ENCODE results near the gene LHFPL2. TPM values are rescaled to one million over a fixed set of nuclear protein-coding genes. Genes with fewer than 3 reads are reported as not detected.

The LHFPL2 gene
- total RNA-seq, 1 experiment from 2014 or later = 17.9 TPM

DNA sequence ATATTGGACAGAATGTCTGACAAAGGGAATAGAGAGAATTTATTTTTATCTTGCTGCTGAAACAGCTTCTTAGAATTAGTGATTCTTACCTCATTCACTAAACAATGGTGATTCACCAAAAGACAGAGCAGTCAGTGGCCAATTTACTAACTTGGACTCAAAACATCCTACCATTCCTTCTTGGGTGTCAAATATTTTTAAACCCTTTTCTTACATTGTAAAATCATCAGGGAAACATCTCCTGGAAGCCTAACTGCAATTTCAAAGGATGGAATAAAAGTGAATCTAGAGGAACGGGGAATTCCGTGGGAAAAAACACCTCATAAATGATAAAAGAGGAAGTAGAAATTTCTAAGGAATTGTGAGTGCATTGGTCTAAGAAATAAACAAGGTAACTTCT is 97.7 kb downstream of the LHFPL2 start:
- H3K9me3 ChIP-seq (ENCODE audit: control insufficient read depth in 1 of 2, insufficient read depth in 1 of 2, low read depth in 1 of 2, low read length in 2 of 2) = no peaks in the 10 kb centered on the region
- POLR2A ChIA-PET = no interaction called here
- H3K9ac ChIP-seq (ENCODE audit: low read length) = no peak overlapping the region
- no peak overlapping the region for H2AFZ ChIP-seq (ENCODE audit: low read depth, low read length, poor library complexity, severe bottlenecking)
- no peak for ATAC-seq
- no peak overlapping the region for H3K27ac ChIP-seq (ENCODE audit: low read depth, low read length)
- H3K79me2 ChIP-seq (ENCODE audit: insufficient read depth, low read length) = no peaks in the 10 kb centered on the region
- RAD21 ChIA-PET (ENCODE audit: low non-redundant PET in 1 of 2, low total read pairs in 2 of 2, uncharacterized antibody in 2 of 2, unreplicated experiment in 2 of 2) = no interaction called here
- intact Hi-C loops (cut with micrococcal nuclease) = no loop called here
- no peak for TF ChIP-seq CEBPB (IDR thresholded peaks at IDR 0.05; ENCODE audit: low read depth)
- TF ChIP-seq, protein P1, sequence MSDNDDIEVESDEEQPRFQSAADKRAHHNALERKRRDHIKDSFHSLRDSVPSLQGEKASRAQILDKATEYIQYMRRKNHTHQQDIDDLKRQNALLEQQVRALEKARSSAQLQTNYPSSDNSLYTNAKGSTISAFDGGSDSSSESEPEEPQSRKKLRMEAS (IDR thresholded peaks at IDR 0.05) = no peak
- TF ChIP-seq CBX3 (IDR thresholded peaks at IDR 0.05; ENCODE audit: low read depth) = no peak
- no peak for TF ChIP-seq RAD21 (IDR thresholded peaks at IDR 0.05; ENCODE audit: low read depth)
- no peak for TF ChIP-seq EZH2phosphoT487 (IDR thresholded peaks at IDR 0.05; ENCODE audit: borderline replicate concordance)
- TF ChIP-seq POLR2AphosphoS5 (IDR thresholded peaks at IDR 0.05; ENCODE audit: low read depth, low read length) = no peak
- TF ChIP-seq SP1 (IDR thresholded peaks at IDR 0.05; ENCODE audit: low read depth) = no peak
- no peak for TF ChIP-seq SIN3A (IDR thresholded peaks at IDR 0.05; ENCODE audit: low read depth)
- TF ChIP-seq, protein P2, sequence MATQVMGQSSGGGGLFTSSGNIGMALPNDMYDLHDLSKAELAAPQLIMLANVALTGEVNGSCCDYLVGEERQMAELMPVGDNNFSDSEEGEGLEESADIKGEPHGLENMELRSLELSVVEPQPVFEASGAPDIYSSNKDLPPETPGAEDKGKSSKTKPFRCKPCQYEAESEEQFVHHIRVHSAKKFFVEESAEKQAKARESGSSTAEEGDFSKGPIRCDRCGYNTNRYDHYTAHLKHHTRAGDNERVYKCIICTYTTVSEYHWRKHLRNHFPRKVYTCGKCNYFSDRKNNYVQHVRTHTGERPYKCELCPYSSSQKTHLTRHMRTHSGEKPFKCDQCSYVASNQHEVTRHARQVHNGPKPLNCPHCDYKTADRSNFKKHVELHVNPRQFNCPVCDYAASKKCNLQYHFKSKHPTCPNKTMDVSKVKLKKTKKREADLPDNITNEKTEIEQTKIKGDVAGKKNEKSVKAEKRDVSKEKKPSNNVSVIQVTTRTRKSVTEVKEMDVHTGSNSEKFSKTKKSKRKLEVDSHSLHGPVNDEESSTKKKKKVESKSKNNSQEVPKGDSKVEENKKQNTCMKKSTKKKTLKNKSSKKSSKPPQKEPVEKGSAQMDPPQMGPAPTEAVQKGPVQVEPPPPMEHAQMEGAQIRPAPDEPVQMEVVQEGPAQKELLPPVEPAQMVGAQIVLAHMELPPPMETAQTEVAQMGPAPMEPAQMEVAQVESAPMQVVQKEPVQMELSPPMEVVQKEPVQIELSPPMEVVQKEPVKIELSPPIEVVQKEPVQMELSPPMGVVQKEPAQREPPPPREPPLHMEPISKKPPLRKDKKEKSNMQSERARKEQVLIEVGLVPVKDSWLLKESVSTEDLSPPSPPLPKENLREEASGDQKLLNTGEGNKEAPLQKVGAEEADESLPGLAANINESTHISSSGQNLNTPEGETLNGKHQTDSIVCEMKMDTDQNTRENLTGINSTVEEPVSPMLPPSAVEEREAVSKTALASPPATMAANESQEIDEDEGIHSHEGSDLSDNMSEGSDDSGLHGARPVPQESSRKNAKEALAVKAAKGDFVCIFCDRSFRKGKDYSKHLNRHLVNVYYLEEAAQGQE (IDR thresholded peaks at IDR 0.05; ENCODE audit: low read depth) = no peak
- TF ChIP-seq ZFX (IDR thresholded peaks at IDR 0.05) = no peak
- TF ChIP-seq EZH2 (IDR thresholded peaks at IDR 0.05) = no peak
- TF ChIP-seq YY1 (IDR thresholded peaks at IDR 0.05; ENCODE audit: extremely low read depth, insufficient replicate concordance, low read depth, low read length) = no peak
- no peak for TF ChIP-seq ELF1 (IDR thresholded peaks at IDR 0.05; ENCODE audit: borderline replicate concordance, low read depth)
- TF ChIP-seq POLR2A (IDR thresholded peaks at IDR 0.05; ENCODE audit: borderline replicate concordance, extremely low read depth, insufficient read depth, insufficient read length) = no peak
- TF ChIP-seq, protein P3, sequence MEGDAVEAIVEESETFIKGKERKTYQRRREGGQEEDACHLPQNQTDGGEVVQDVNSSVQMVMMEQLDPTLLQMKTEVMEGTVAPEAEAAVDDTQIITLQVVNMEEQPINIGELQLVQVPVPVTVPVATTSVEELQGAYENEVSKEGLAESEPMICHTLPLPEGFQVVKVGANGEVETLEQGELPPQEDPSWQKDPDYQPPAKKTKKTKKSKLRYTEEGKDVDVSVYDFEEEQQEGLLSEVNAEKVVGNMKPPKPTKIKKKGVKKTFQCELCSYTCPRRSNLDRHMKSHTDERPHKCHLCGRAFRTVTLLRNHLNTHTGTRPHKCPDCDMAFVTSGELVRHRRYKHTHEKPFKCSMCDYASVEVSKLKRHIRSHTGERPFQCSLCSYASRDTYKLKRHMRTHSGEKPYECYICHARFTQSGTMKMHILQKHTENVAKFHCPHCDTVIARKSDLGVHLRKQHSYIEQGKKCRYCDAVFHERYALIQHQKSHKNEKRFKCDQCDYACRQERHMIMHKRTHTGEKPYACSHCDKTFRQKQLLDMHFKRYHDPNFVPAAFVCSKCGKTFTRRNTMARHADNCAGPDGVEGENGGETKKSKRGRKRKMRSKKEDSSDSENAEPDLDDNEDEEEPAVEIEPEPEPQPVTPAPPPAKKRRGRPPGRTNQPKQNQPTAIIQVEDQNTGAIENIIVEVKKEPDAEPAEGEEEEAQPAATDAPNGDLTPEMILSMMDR (IDR thresholded peaks at IDR 0.05 in 2 of 3, conservative IDR thresholded peaks at IDR 0.05 in 1 of 3; ENCODE audit: borderline replicate concordance in 1 of 3, insufficient read depth in 1 of 3, low read depth in 2 of 3, low read length in 2 of 3) = no peak
- H3K4me1 ChIP-seq (ENCODE audit: control insufficient read depth in 1 of 2, insufficient read depth in 2 of 2, low read length in 2 of 2) = no peaks in the 10 kb centered on the region
- no peak for DNase-seq (ENCODE audit: low read depth, low spot score)
- H3K9me2 ChIP-seq (ENCODE audit: insufficient read depth) = no peaks in the 10 kb centered on the region
- CTCF ChIA-PET = no interaction called here
- no peaks in the 10 kb centered on the region for H3K36me3 ChIP-seq (ENCODE audit: control insufficient read depth in 1 of 2, insufficient read depth in 2 of 2, low read length in 2 of 2)
- no TSS peak for BruUV-seq (replicated peaks)
- H4K20me1 ChIP-seq (ENCODE audit: insufficient read depth) = no peaks in the 10 kb centered on the region; the same call in 1 of the 2 replicates
- no peak overlapping the region for H3K4me2 ChIP-seq (ENCODE audit: low read length)
- no peak overlapping the region for H3K4me3 ChIP-seq (replicated peaks in 1 of 2; ENCODE audit: low read depth in 1 of 2, low read length in 2 of 2)
- H3K27me3 ChIP-seq (ENCODE audit: insufficient read depth, low read length) = no peaks in the 10 kb centered on the region
